ENCODE measurements around the gene PDE7B.

PDE7B gene

GRCh38 chr6:135938576-135939207 lies 87.2 kb downstream of the PDE7B start:
- no peak for DNase-seq

GRCh38 chr6:135939208-135939591 lies 87.7 kb downstream of the PDE7B start:
- no peak for DNase-seq

GRCh38 chr6:135940616-135941167 lies 89.2 kb downstream of the PDE7B start:
- DNase-seq, result no peak

GRCh38 chr6:135941275-135942025 lies 89.9 kb downstream of the PDE7B start:
- no peak for DNase-seq

GRCh38 chr6:135944120-135944519 lies 92.6 kb downstream of the PDE7B start:
- DNase-seq, result no peak

GRCh38 chr6:135946674-135947073 lies 95.2 kb downstream of the PDE7B start:
- DNase-seq, result no peak

GRCh38 chr6:135950669-135951068 lies 99.2 kb downstream of the PDE7B start:
- no peak for DNase-seq

- DNase-seq, result no peak
Measured at GRCh38 chr6:135951169-135951568, 99.7 kb downstream of the PDE7B start.

GRCh38 chr6:135953818-135954217 lies 102.3 kb downstream of the PDE7B start:
- DNase-seq, result no peak

- no peak for DNase-seq
Measured at GRCh38 chr6:135955099-135955498, 103.6 kb downstream of the PDE7B start.

- DNase-seq, result no peak
Measured at GRCh38 chr6:135962731-135963130, 111.2 kb downstream of the PDE7B start.

GRCh38 chr6:135970750-135971149 lies 119.2 kb downstream of the PDE7B start:
- DNase-seq, result no peak

- no peak for DNase-seq
Measured at GRCh38 chr6:135971351-135971750, 119.8 kb downstream of the PDE7B start.

GRCh38 chr6:135972150-135972549 lies 120.6 kb downstream of the PDE7B start:
- DNase-seq, result no peak

- DNase-seq, result no peak
Measured at GRCh38 chr6:135972586-135972985, 121.1 kb downstream of the PDE7B start.

- DNase-seq, result no peak
Measured at GRCh38 chr6:135974426-135974825, 122.9 kb downstream of the PDE7B start.

GRCh38 chr6:135976585-135976984 lies 125.1 kb downstream of the PDE7B start:
- DNase-seq, result no peak

GRCh38 chr6:135983093-135983492 lies 131.6 kb downstream of the PDE7B start:
- no peak for DNase-seq

GRCh38 chr6:135983718-135984343 lies 132.3 kb downstream of the PDE7B start:
- no peak for DNase-seq

- DNase-seq, result no peak
Measured at GRCh38 chr6:135985471-135985870, 134.0 kb downstream of the PDE7B start.

GRCh38 chr6:135987226-135987625 lies 135.7 kb downstream of the PDE7B start:
- DNase-seq, result no peak

GRCh38 chr6:135990439-135990838 lies 138.9 kb downstream of the PDE7B start:
- no peak for DNase-seq

- DNase-seq, result no peak
Measured at GRCh38 chr6:135990855-135991464, 139.5 kb downstream of the PDE7B start.
